ENCODE results near the gene ATF6.
"Not testable (repeated sequence)": the region's sequence is repeated elsewhere in the genome, so short reads cannot be mapped to it uniquely, and the experiment has no call there.

The ATF6 gene, protein sequence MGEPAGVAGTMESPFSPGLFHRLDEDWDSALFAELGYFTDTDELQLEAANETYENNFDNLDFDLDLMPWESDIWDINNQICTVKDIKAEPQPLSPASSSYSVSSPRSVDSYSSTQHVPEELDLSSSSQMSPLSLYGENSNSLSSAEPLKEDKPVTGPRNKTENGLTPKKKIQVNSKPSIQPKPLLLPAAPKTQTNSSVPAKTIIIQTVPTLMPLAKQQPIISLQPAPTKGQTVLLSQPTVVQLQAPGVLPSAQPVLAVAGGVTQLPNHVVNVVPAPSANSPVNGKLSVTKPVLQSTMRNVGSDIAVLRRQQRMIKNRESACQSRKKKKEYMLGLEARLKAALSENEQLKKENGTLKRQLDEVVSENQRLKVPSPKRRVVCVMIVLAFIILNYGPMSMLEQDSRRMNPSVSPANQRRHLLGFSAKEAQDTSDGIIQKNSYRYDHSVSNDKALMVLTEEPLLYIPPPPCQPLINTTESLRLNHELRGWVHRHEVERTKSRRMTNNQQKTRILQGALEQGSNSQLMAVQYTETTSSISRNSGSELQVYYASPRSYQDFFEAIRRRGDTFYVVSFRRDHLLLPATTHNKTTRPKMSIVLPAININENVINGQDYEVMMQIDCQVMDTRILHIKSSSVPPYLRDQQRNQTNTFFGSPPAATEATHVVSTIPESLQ

GRCh38 chr1:161766102-161766981, at the start of gene ATF6:
Gene ATF6, plus strand, starts transcription at chr1:161766320. Its CDS starts 41 bp downstream, at chr1:161766361.
- peak; percentile 64 to 87 for DNase-seq

DNA sequence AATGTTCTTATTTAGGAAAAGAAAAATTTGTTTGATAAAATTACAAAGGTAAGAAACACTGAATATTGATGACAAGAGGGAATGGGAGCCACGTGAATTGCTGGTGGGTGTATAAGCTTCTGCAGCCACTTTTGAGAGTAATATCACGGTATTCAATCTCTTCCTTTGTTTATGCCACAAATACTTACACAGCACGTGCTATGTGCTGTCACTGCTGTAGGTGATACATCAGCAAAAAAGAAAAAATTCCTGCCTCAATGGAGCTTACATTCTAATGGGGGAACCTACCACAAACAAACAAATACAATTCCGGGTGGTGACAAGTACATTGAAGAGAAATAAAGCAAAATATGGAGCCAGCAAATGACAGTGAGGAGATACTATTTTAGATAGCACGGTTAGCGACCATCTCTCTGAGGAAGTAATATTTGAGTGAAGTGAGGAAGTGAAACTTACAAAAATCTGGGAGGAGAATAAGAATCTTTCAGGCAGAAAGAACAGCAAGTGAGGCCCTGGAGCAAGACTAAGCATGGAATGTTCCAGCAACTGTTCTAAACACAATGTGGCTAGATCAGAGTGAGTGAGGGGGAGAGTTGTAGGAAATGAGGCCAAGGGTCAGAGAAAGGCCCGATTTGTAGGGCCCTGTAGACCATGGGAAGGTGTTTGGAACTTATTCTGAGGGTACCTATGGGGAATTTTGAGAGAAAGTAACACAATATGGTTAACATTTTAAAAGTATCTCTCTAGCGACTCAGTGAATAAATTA, 47.4 kb upstream of the ATF6 start:
- no peak for DNase-seq

DNA sequence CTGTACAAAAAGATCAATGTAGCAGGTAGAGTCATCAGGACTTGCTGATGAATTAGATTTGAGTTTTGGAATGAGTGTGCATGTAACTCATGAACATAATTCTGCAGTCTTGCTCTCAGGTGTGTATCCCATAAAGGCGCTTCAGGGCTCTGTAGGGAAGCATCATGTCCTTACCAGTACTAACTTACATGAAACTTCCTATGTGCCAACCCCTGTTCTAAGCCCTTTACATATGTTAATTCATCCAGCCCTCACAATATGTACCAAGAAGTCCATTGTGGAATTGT, 46.9 kb upstream of the ATF6 start:
- DNase-seq: no peak

DNA sequence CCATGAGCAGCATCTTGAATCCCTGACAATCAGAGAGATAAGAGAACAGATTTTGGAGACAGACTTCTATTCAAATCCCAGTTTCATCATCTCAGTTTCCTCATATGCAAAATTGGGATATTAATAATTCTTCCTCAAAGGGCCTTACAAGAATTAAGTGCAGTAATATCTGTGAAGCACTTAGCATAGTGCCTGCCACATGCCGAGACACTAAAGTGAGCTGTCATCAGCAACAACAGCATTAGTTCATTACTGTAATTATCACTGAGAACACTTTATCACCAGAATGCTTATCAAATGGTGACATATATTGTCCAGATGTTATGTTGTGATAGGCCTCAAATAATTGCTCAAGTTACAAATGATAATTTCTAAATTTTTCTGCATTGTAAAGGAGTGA, 45.7 kb upstream of the ATF6 start:
- DNase-seq: no peak

DNA sequence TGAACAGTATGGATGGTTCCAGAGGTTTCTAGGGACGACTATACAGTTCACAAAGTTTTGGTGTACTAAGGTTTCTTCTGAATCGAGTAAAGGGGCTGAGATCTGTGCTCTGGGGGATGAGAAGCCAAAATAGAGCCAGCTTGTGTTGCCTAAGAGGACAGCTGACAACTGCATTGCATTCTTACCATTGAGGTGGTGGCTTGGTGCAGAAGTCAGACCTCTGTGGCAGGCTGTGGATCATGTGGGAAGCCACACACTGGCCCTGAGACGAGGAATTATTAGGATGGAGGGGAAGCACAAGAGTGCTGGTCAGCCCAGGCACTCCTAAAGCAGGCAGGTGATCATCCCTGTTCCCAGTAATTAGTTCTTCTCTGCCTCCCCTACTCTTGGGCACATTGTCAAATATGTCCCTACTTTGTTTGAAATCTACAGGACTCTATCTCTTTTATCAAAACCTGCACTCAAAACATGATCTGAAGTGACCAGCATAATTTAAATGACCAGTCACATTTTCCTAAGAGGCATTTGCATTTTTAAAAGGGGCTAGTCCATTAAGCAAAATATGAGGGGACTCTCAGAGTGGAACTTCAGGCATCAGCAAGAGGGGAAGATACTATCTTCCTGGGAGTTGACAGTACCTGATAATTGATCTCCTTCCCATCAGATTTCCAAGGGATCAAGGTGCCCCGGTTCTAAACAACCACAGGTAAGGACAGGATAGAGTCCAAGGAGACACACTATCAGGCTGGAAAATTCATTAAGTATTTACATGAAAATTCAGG, 45.0 kb upstream of the ATF6 start, which contains the start of gene FCRLB:
TSS of gene FCRLB (plus strand) at position 589 of the 782 bp plus-strand sequence. CDS start 1,129 bp downstream, outside the sequence.
- no peak for DNase-seq

DNA sequence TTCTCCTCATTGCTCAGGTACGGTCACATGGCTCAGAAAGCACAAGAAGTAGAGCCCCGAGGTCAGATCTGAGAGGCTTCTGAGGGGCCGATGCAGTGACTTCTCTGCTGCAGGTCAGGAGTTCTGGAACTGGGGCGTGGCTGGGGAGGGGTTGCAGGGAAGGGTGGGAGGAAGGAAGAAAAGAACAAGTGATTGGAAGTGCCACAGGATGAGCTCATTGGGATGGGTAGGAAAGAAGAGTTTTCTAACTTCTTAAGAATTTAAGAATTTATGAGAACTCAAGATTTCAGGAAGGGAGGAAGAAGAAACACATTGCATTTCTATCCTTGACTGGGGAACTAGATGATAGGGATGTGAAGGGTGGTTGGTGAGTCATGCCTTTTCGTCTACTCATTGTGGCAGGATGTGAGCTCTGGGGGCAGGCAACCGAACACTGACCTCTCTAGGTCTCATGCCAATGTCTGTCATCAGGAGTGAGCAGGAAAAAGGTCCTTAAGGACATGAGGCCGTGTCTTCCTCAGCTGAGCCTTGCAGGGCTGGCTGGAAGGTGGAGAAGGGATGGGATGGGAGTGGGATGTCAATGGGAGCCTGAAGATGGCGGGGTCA, 44.3 kb upstream of the ATF6 start:
- peak in 1 of 2 donors; percentile 48 for DNase-seq

GRCh38 chr1:161722406-161722805, 43.7 kb upstream of the ATF6 start:
- no peak for DNase-seq

GRCh38 chr1:161723459-161724141, 42.5 kb upstream of the ATF6 start:
- DNase-seq: no peak

- not testable (repeated sequence) for DNase-seq
Observed at GRCh38 chr1:161725258-161725907, 40.7 kb upstream of the ATF6 start.

DNA sequence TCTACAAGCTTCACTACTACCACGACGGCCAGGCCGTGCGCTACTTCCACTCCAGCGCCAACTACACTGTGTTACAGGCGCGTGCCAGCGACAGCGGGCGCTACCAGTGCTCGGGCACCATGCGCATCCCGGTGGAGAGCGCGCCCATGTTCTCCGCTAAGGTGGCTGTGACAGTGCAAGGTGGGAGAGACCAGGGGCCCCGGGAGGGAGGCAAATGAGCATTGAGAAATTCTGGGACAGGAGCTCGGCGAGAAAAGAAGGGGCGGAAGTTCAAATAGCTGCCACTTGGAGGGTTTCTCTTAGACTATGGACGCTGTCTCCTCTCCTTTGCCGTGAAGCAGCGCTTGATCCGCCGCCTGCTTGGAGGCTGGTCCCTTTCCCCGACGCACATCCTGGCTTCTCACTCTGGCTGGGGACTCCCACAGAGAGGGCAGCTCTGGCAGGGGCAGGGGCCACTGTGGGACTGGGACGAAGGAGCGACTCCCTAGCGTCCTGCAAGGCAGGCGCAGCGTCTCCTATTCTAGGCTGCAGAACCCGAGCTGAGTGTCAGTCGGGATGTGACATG, 40.1 kb upstream of the ATF6 start:
- peak in 1 of 2 donors; percentile 63 for DNase-seq

- DNase-seq: peak in 1 of 2 donors; percentile 56
Observed at GRCh38 chr1:161726473-161727255, 39.5 kb upstream of the ATF6 start.

DNA sequence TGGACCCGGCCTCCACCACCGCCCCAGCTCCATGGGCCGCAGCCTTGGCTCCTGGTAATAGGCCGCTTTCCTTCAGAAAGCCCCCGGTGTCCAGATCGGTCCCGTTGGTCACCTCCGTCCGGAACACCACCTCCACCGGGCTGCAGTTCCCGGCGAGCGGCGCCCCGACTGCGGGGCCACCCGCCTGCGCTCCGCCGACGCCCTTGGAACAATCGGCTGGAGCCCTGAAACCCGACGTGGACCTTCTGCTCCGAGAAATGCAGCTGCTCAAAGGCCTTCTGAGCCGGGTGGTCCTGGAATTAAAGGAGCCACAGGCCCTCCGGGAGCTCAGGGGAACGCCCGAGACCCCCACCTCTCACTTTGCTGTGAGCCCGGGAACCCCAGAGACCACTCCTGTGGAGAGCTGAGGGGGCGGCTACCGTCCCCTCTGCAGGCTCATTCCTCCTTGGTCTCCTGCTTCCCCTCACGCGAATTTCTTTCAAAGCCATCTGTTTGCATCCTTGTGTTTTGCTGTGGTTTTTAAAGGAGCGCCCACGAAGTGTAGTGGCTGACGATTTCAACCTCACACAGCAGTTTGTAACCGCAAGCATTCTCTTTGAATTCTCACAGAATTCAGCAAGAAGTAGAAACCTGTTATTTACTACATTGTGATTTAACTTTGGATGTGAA, 38.7 kb upstream of the ATF6 start:
- no peak for DNase-seq

DNA sequence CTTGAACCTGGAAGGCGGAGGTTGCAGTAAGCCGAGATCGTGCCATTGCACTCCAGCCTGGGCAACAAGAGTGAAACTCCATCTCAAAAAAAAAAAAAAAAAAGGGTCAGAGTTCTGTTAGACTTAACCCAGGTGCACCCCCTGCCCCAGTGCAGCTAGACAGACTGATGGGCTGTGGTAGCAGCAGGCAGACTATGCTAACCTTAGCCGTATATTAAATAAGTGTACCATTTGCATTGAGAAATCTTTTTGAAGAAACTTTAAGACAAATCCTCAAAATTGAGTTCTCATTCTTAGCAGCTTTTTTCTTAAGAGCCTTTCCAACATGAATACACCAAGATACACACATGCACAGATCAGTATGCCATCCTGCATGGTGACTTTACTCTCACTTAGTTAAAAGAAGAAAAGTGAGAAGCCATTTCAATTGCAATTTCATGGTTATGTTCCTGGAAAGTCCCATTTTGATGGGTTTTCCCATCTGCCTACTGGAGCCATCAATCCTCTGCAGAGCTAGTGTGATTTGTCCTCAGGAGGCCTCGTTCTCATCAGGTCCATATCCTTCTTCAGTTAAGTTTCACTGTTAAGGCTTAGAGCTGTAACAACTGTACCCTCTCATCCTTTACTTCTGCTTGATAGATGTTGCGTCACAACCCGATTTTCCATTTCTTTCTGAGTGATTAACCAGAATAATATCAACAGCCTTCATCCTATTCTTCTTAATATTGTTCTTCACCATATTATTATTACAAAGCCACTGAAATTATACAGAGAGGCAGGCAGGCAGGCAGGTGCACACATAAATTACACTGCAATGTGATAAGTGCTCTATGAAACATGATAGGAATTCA, 37.5 kb upstream of the ATF6 start:
- DNase-seq: no peak

GRCh38 chr1:161730050-161730564, 36.0 kb upstream of the ATF6 start:
- no peak for DNase-seq

- no peak for DNase-seq
Observed at GRCh38 chr1:161731241-161731640, 34.9 kb upstream of the ATF6 start.

GRCh38 chr1:161731981-161732718, 34.0 kb upstream of the ATF6 start:
- no peak for DNase-seq
